IPS DF 6.9 (cell line): ENCODE results near the gene TLE6.

Experiments
- DNase-seq: peaks from one replicate; pipeline ENCODE4 v3.0.0-alpha.2; 2013; ENCODE audit warnings: low read depth, low spot score
- H3K27ac ChIP-seq: one replicate; pipeline ENCODE4 v1.5.1; 2013; ENCODE audit warnings: low read length, control low read depth
- H3K27me3 ChIP-seq: 2 replicates; pipeline ENCODE4 v1.6.1; 2013; ENCODE audit warnings: mild to moderate bottlenecking, low read length; ENCODE audit not compliant: control insufficient read depth, insufficient read depth
- H3K36me3 ChIP-seq: 2 replicates; pipeline ENCODE4 v1.6.1; 2013; ENCODE audit warnings: low read length; ENCODE audit not compliant: control insufficient read depth, insufficient read depth
- H3K4me1 ChIP-seq: 2 replicates; pipeline ENCODE4 v1.6.1; 2013; ENCODE audit warnings: low read length; ENCODE audit not compliant: control insufficient read depth, insufficient read depth
- H3K4me3 ChIP-seq: 2 replicates; pipeline ENCODE4 v1.5.1; 2013; ENCODE audit warnings: mild to moderate bottlenecking, low read length
- H3K9me3 ChIP-seq: 2 replicates; pipeline ENCODE4 v1.6.1; 2013; ENCODE audit warnings: low read length, inconsistent platforms; ENCODE audit not compliant: control insufficient read depth, insufficient read depth
- WGBS: extraction: QIAGEN DNeasy Blood & Tissue Kit; methylation state at CpG from one replicate; pipeline ENCODE4 v1.1.7; 2013; ENCODE audit warnings: mixed read lengths, missing lambda C conversion rate; ENCODE audit not compliant: insufficient read length, insufficient coverage; 5-methylcytosine and 5-hydroxymethylcytosine counted together

TLE6 gene

DNA sequence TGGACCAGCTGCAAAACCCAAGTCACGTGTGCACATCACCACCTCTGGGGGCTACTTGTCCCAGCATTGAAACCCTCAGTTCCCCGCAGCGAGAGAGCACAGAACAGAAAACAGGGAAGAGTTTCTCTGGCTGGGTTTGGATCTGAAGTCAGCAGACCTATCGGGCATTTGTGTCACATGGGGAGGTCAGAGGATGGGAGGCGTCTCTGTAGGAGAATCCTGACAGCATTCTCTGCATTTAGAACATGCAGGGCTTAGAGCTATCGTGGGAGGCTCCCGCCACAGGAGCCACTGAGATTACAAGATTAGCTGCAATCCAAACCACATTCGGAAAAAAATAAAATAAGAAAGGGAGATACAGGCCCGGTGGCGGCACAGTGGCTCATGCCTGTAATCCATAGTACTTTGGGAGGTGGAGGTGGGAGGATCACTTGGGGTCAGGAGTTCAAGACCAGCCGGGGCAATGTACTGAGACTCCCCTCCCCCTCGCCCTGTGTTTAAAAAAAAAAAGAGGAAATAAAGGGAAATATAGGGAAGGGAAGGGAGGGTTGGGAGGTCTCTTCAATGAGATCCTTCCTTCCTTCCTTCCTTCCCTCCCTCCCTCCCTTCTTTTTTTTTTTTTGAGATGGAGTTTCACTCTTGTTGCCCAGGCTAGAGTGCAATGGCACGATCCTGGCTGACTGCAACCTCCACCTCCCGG lies 2.9 kb upstream of the TLE6 start:
- Histone ChIP-seq H3K27ac (no peak overlapping the region), H3K27me3 (no peaks in the 10 kb centered on the region)
- WGBS = no CpG with 5 or more reads among the region's 14 CpGs

DNA sequence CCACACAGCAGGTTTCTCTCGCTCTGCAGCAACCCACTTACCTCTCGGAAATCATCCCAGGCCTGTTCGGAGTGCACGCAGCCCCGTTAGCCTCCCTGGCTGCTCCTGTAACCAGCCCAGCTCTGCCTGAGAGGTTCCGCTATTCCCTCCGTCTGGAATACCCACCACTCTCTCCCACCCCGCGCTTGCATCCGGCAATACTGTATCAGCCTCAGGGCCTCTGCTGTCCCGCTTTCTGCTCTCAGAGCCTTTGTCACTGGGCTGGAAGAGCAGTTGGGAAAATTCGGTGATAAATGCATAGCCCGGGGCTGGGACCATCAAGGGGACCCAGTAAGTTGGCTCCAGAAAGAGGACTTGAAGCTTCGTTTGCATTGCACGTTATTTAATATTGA lies 759 bp upstream of the TLE6 start:
- Histone ChIP-seq H3K27ac (no peak overlapping the region), H3K36me3 (no peaks in the 10 kb centered on the region), H3K9me3 (no peaks in the 10 kb centered on the region), H3K4me1 (peaks cover 3% of the 10 kb centered on the region; the same call in 1 of the 2 replicates), H3K4me3 (peak overlapping the region; percentile 10; the same call in 1 of the 2 replicates), H3K27me3 (no peaks in the 10 kb centered on the region)
- DNase-seq = no peak
- WGBS = no CpG with 5 or more reads among the region's 15 CpGs

More for the DNA sequence above, 2.9 kb upstream of the TLE6 start:
- Histone ChIP-seq H3K9me3 (no peaks in the 10 kb centered on the region), H3K4me3 (no peak overlapping the region), H3K36me3 (no peaks in the 10 kb centered on the region), H3K4me1 (peaks cover 3% of the 10 kb centered on the region; the same call in 1 of the 2 replicates)
- no peak for DNase-seq

DNA sequence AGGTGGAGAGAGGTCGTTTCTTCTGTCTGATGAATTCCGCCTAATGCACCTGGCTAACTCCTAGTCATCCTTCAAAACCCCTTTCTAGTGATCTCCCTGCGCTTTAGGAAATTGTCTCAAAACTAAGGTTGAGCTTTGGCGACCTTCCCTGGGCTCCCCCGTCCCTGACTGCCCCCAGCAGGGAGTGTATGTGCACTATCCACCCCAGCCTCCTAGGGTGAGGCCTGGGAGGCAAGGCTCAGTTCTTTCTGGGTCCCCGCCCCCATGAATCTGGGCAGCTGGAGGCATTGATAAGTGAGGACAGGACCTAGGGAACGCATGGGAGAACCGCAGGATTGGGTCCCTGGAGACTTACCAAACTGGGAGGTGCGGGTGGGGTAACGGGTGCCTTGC lies 378 bp downstream of the TLE6 start:
- Histone ChIP-seq H3K9me3 (no peaks in the 10 kb centered on the region), H3K27ac (no peak overlapping the region), H3K4me1 (peaks cover 3% of the 10 kb centered on the region), H3K36me3 (no peaks in the 10 kb centered on the region), H3K4me3 (peak overlapping the region; percentile 15; the same call in 1 of the 2 replicates), H3K27me3 (no peaks in the 10 kb centered on the region)
- DNase-seq = no peak
- WGBS = no CpG with 5 or more reads among the region's 10 CpGs

DNA sequence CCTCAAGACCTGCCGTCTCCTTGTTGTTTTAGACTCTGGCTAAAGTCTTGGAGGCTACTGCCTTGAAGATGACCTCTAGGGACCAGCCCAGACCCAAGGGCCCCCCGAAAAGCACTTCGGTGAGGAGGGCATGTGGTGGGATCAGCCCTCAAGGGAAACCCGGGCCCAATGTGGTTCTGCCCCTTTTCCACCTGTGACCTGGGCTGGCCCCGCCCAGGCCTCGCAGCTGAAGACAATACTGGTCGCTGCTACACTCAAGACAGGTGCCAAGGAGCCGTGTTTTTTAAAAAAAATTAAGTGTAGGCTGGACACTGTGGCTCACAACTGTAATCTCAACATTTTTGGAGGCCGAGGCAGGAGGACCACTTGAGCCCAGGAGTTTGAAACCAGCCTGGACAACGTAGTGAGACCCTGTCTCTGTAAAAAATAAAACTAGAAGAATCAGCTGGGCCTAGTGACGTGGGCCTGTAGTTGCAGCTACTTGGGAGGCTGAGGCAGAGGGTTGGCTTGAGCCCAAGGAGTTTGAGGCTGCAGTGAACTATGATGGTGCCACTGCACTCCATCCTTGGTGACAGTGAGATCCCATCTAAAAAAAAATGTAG lies 903 bp downstream of the TLE6 start:
- Histone ChIP-seq H3K4me1 (peaks cover 4% of the 10 kb centered on the region), H3K27me3 (no peaks in the 10 kb centered on the region), H3K27ac (no peak overlapping the region), H3K4me3 (no peak overlapping the region), H3K9me3 (no peaks in the 10 kb centered on the region), H3K36me3 (no peaks in the 10 kb centered on the region)
- WGBS = no CpG with 5 or more reads among the region's 11 CpGs
- DNase-seq = no peak

DNA sequence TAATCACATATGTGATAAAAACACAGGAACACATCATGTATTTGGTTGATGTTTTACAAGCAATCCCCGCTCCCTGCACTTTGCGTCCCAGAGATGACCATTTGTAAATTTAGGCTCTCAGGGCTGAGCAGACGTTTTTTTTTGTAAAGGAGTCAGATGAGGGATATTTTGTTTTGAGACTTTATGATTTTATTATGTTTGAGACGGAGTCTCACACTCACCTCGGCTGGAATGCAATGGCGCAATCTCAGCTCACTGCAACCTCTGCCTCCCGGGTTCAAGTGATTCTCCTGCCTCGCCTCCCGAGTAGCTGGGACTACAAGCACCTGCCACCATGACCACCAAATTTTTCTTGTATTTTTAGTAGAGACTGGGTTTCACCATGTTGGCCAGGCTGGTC lies 1.4 kb downstream of the TLE6 start:
- Histone ChIP-seq H3K27me3 (no peaks in the 10 kb centered on the region), H3K9me3 (no peaks in the 10 kb centered on the region), H3K4me1 (peaks cover 6% of the 10 kb centered on the region), H3K36me3 (no peaks in the 10 kb centered on the region), H3K4me3 (no peak overlapping the region), H3K27ac (no peak overlapping the region)
- no peak for DNase-seq
- WGBS = no CpG with 5 or more reads among the region's 9 CpGs

DNA sequence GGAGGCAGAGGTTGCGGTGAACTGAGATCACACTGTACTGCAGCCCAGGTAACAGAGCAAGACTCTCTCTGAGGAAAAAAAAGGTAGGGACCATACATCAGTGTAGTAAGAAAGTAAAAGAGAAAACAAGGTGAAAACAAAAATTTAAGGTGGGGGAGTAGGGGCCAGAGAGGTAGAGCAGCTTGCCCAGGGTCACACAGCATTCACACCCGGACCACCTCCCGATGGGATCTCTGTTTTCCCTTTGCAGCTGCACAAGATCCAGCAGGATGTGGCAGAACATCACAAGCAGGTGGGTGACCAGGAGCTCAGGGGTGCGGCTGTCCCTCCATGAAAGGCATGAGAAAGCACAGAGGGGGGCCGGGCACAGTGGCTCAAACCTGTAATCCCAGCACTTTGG lies 4.5 kb downstream of the TLE6 start:
- H3K27me3 ChIP-seq = no peaks in the 10 kb centered on the region
- H3K4me3 ChIP-seq = no peak overlapping the region
- no peak for DNase-seq
- peaks cover 8% of the 10 kb centered on the region for H3K4me1 ChIP-seq
- no peak overlapping the region for H3K27ac ChIP-seq
- H3K36me3 ChIP-seq = no peaks in the 10 kb centered on the region
- no peaks in the 10 kb centered on the region for H3K9me3 ChIP-seq
- no CpG with 5 or more reads among the region's 5 CpGs for WGBS

DNA sequence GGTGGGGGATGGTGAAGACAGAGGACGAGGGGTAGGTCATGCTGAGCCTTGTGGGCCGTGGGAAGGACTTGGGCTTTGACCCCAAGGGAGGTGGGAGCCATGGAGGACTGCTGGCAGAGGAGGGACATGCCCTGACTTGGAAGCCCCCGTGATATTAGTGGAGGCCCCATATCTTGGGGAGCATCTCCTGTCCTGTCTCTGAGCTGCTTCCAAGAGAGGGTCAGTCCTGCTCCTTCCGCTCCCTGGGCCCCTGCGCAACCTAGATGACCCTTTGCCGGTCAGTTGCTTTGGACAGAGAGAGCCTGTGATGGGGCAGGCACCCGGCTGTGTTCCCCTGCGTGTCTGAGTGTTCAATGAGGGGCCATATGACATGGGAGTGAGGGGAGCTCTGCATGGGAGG lies 5.2 kb downstream of the TLE6 start:
- Histone ChIP-seq H3K4me3 (no peak overlapping the region), H3K27ac (no peak overlapping the region), H3K27me3 (no peaks in the 10 kb centered on the region), H3K9me3 (no peaks in the 10 kb centered on the region), H3K36me3 (no peaks in the 10 kb centered on the region), H3K4me1 (peaks cover 9% of the 10 kb centered on the region)
- WGBS = no CpG with 5 or more reads among the region's 8 CpGs
- no peak for DNase-seq

DNA sequence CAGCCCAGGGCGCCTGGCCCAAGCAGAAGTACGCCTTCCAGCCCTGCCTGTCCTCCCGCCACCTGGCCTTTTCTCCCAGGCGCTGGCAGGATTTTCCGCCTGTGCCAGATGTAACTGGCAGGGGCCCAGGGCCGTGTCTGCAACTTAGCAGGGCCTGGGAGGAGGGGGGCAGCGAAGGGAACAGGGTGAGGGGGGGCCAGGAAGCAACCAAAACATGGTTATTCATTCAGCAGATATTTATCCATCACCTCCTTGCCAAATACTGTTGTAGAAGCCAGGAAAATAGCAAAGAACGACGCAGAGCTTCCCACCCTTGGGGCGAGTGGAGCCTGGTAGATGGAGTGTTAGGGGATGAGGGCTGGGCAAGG lies 5.6 kb downstream of the TLE6 start:
- Histone ChIP-seq H3K27me3 (no peaks in the 10 kb centered on the region), H3K36me3 (no peaks in the 10 kb centered on the region), H3K4me1 (peaks cover 10% of the 10 kb centered on the region), H3K27ac (no peak overlapping the region), H3K4me3 (no peak overlapping the region), H3K9me3 (no peaks in the 10 kb centered on the region)
- no peak for DNase-seq
- WGBS = no CpG with 5 or more reads among the region's 10 CpGs

DNA sequence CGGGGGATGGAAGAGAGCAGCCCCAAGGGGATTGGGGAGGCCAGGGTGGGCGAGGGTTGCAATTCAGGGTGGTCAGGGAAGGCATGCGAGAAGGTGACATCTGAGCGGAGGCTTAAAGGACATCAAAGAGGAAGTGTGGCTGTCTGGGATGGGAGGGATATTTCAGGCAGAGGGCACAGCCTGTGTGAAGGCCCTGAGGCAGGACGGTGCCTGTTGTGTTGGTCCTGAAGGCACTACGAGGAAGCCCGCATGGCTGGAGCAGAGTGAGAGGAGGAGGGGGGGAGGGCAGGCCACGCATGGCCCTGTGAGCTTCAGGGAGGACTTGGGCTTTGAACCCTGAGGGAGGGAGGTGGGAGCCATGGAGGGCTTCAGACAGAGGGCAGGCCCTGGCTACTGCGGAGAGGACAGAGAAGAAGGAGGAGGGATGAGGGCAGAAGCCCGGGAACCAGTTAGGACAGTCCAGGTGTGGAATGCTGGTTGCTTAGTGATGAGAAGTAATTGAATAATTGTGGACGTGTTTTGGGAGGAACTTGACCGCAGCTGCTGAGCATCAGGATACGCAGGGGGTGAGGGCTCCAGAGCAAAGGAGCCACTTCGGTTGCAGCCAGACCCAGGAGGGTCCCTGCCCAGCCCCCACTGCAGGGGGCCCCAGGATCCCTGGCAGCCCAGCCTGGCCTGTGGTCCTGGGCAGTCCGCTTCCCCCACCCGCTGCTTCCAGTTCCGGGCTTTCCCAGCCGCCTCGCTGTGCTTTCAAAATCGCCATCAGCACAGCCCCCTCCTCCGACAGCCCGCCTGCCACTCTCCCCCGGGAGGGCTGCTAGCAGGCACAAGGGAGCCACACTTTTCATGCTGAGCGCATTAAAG lies 6.2 kb downstream of the TLE6 start:
- H3K9me3 ChIP-seq = no peaks in the 10 kb centered on the region
- H3K4me3 ChIP-seq = peak overlapping the region; percentile 4; the same call in 1 of the 2 replicates
- no peak overlapping the region for H3K27ac ChIP-seq
- no peaks in the 10 kb centered on the region for H3K27me3 ChIP-seq
- H3K4me1 ChIP-seq = peaks cover 10% of the 10 kb centered on the region
- DNase-seq = no peak
- WGBS = no CpG with 5 or more reads among the region's 24 CpGs
- no peaks in the 10 kb centered on the region for H3K36me3 ChIP-seq

DNA sequence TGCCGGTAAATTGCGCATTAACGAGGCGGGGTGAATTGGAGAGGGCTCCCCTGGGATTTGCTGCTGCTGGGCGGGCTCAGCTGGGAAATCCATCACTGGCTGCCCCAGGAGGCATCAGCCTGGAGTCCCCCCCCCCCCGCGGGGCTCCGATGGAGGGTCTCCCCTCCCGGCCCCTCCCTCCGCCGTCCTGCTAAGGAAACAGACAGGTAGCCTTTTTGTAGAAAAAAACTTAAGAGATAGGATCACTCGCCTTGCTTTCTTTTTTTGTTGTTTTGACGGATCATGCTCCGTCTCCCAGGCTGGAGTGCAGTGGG lies 6.8 kb downstream of the TLE6 start:
- Histone ChIP-seq H3K4me1 (peaks cover 10% of the 10 kb centered on the region), H3K36me3 (no peaks in the 10 kb centered on the region), H3K27me3 (no peaks in the 10 kb centered on the region), H3K27ac (no peak overlapping the region), H3K9me3 (no peaks in the 10 kb centered on the region), H3K4me3 (no peak overlapping the region)
- no CpG with 5 or more reads among the region's 14 CpGs for WGBS
- no peak for DNase-seq
